Breast epithelium (tissue), 3 donors: ENCODE measurements around the gene MORN1.

Experiments used
- CTCF ChIP-seq, 3 donors: fragments of 450-650 bp; IDR thresholded peaks; one replicate each; pipeline ENCODE4 v1.5.1; 2016 to 2017; ENCODE audit warnings: antibody characterized with exemption in 3 of 3, mild to moderate bottlenecking in 3 of 3, moderate library complexity in 3 of 3
- POLR2A ChIP-seq: fragments of 450-650 bp; IDR thresholded peaks from one replicate; pipeline ENCODE4 v1.6.1; 2016; ENCODE audit warnings: antibody characterized with exemption, mild to moderate bottlenecking, moderate library complexity
- POLR2AphosphoS5 ChIP-seq, 3 donors: sonication (generic); formaldehyde crosslinking; IDR thresholded peaks; one replicate each; pipeline ENCODE4 v1.6.1; 2017; ENCODE audit warnings: antibody characterized with exemption in 3 of 3

DNA sequence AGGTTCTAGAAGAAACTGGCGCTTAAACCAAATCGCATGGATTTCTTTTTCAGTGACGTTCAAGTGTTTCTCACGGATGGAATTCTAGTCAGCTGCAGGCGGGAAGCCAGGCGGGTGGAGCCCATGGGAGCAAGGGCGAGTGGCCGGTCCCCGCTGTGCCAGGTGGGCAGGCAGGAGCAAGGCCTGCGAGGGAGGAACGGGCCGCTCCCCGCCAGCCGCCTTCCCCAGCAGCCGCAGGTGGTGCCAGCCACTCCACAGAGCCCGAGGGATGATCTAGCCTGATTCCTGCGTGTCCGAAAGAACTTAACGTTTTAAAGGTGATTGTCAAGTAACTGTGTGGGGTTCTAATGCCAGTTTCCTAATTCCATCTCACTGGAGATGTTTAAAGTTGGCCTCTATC is 11.9 kb upstream of the MORN1 start:
- TF ChIP-seq CTCF (IDR thresholded peaks at IDR 0.05) (no peak), POLR2A (no peak), POLR2AphosphoS5 (IDR thresholded peaks at IDR 0.05) (no peak)
